NCI-H1105 (cell line): ENCODE results near the gene NDUFAF5.
"Not testable (repeated sequence)": the region's sequence is repeated elsewhere in the genome, so short reads cannot be mapped to it uniquely, and the experiment has no call there.

Experiments used
- DNase-seq: peaks from one replicate; lab custom pipeline; 2025; lab: John Stamatoyannopoulos, UW

Gene NDUFAF5, protein sequence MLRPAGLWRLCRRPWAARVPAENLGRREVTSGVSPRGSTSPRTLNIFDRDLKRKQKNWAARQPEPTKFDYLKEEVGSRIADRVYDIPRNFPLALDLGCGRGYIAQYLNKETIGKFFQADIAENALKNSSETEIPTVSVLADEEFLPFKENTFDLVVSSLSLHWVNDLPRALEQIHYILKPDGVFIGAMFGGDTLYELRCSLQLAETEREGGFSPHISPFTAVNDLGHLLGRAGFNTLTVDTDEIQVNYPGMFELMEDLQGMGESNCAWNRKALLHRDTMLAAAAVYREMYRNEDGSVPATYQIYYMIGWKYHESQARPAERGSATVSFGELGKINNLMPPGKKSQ

DNA sequence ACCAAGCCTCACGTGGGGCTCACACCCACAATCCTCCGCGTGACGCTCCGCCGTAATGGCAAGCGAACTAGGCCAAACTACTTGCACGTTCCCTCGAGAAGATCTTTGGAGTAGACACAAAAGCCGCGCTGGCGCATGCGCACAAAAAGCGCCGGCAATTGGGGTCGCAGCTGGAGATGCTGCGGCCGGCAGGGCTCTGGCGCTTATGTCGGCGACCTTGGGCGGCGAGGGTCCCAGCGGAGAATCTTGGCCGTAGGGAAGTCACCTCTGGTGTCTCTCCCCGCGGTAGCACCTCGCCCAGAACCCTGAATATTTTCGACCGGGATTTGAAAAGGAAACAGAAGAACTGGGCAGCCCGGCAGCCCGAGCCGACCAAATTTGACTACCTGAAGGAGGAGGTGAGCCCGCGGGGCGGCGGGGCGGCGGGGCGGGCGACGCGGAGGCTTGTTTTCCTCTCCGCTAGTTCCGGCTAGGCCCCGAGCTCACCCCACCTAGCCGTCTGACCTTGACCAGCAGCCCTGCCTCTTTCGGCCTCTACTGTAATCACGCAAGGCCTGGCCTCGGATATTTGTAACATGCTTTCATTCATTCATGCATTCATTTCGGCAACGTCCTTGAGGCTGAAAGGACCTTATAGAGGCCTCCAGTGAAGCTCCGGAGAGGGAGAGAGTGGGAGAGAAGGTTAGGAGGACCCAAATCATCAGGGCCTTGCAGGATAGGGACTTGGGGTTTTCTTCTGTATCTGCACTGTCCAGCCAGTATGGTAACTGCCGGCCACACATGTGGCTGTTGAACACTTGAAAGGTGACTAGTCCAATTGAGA lies at the start of gene NDUFAF5, which contains the start of gene ESF1:
NDUFAF5 (plus strand) TSS at position 136 of the 823 bp plus-strand sequence; CDS start at position 177, 41 bp downstream.
ESF1 (minus strand) TSS at position 27 of the 823 bp plus-strand sequence. CDS start 1,779 bp downstream, outside the sequence.
- peak; percentile 96 for DNase-seq

DNA sequence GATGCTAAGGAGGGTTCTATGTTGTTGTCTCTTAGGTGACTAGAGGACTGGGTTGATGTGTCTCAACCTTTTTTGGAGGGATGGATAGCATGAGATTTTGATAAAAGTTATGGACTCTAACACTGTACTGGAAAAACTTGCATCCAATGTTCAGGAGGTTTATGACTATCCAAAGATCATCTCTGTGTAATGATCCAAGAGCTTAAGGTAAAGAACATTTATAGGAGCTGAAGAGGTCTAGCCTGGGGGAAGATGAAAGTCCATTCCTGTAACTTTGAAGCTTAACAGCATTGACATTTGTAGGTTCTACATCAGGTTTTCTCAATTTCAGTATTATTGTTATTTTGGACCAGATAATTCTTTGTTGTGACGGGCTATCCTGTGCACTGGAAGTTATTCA lies 49.0 kb upstream of the NDUFAF5 start:
- DNase-seq, result no peak

DNA sequence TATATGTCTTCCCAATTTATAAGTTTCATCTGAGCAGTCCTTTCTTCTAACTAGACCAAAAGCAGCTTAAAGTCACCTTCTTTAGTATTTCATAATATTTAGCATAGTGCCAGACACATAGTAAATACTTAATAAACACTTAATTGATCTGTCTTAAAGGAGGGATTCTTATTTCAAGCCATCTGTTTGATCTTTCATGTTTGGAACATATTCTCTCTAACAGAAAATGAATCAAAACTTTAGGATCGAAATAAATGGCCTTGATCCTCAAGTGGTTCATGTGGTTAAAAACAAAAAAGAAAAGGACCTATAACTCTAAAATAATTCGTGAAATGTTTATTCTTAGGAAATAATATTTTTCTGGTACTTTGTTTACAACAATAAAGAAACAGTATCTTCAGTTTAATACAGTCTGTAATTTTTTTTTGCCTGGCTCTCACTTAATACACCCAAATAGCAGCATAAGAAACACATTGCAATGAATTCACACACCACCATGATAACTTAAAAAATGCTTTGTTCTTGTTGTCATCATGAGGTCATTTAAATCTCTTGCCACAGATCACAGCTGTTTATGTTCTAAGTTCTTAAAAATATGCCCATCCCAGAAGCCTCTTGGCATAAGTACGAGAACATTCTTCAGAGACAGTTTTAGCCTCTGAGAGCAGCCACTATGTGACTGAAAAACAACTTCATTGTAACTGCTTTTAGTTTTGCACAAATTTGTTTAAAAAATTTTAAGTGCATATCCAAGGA lies 48.2 kb upstream of the NDUFAF5 start:
- no peak for DNase-seq

DNA sequence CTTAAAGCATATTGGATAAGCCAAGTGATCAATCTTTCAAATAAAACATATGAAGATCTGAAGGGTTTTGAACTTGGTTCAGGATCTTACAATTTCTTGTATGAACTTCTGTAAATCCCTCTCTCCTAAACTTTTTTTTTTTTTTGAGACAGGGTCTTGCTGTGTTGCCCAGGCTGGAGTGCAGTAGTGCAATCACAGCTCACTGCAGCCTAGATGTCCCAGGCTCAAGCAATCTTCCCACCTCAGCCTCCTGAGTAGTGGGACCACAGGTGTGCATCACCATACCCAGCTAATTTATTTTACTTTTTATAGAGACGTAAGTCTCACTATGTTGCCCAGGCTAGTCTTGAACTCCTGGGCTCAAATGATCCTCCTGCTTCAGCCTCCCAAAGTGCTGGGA lies 46.6 kb upstream of the NDUFAF5 start:
- not testable (repeated sequence) for DNase-seq

DNA sequence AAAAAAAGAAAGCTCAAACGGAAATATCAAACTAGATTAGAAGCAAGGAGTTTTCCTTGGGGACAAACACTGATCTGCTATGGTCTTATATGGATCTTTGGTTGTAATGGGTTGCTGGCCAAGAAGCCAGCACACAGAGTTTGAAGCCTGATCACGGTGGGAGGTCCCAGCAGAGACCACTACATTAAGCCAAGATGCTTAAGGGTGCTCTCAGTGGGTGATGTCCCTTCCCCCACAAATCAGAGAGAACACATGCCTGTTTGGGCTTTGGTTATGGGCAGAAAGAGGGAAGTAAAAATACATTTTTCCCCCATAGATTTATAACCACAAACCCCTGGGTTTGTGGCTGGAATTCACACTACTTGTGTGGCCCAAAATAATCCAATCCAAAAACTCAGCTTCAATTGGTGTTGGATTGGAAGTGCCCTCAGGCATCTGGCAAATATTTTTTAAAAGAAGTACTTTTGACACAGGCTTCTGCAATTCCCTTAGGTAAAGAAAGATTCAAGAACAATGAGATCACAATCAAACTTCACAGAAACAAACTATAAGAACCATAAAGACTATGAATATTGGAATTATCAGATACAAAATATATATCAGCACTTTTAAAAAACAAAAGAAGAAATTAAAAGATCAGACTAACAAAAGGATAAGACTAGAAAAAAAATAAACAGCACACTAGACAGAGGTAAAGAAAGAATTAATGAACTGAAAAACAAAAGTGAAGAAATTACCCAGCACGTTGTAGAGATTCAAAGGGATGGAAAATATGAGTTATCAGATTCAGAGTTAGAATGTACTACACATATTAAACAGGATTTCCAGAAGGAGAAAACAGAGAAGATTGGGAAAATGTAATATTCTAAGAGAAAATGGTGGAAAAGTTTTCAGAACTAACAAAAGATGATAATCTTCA lies 44.8 kb upstream of the NDUFAF5 start:
- no peak for DNase-seq

DNA sequence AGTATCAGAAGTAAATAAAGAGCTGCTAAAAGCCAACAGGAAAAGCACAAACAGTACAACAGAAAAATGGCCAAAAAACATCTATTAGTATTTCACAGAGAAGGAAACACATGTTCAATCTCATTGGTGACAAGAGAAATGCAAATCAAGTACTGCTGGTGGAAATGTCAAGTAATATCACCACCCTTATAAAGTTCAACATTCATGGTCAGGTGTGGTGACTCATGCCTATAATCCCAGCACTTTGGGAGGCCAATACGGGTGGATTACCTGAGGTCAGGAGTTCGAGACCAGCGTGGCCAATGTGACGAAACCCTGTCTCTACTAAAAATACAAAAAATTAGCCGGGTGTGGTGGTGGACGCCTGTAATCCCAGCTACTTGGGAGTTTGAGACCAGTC lies 42.9 kb upstream of the NDUFAF5 start:
- DNase-seq, result no peak

DNA sequence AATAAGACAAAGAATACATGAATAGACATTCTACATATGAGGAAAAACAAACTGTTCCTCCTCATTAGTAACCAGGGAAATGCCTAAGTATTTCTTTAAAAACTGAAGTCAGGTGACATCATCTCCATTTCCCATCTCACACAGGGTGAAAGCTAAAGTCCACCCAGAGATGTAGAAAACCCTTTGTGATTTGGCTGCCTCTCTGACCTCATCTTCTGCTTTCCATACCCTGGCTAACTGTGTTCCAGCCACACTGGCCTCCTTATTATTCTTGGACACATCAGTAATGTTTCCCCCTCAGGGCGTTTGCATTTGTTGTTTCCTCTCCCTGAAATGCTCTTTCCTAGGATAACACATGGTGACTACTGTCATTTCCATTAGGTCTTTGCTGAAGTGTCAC lies 40.5 kb upstream of the NDUFAF5 start:
- DNase-seq, result no peak

DNA sequence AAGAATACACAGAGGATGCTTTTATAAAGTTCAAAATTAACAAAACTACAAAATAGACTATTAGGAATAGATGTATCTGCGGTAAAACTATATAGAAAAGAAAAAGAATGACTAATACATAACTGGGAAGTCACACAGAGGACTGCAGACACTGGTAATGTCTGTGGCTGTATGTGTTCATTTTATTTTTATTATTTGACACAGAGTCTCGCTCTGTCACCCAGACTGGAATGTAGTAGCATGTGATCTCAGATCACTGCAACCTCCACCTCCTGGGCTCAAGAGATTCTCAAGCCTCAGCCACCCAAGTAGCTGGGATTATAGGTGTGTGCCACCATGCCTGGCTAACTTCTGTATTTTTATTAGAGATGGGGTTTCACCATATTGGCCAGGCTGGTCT lies 39.0 kb upstream of the NDUFAF5 start:
- no peak for DNase-seq

DNA sequence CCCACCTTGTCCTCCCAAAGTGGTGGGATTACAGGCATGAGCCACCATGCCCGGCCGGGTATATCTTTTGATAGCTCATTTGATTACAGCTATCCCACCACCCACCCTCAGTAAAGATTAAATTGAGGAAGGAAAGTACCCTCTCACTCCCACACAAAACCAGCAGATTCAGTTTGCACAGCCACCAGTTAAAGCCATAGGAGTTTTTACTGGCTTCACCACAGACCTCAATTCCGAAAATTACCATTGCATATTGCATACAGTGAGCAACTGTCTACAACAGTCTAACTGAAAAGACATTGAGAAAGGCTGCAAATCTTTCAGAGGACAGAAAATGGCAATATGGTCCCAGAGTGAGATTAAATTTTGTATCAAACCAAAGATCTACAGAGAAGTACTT lies 35.0 kb upstream of the NDUFAF5 start:
- no peak for DNase-seq

DNA sequence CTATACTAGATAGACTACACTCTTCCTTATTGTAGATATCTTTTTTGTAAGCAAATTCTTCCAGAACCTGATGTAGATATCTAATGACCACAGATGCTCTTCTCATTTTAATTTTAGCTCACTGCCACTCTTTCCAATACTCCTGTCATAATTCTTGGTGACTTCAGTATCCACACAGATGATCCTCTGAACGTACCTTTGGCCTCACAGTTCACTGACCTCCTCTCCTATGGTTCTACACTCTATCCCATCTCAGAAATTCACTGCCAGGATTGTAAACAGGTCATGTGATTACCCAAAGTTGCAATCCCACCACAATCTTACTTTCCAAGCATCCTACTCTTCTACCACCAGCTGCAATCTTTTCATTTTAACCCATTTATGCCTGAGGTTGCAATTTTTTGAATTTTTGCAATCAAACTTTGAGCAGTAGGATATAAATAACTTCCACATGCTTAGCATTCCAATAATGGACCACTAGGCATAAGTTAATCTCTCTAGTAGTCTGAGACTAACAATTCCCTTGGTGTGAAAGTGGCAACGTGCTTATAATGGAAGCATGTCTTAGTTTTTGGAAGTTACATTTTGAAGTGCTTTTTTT lies 31.3 kb upstream of the NDUFAF5 start:
- no peak for DNase-seq

DNA sequence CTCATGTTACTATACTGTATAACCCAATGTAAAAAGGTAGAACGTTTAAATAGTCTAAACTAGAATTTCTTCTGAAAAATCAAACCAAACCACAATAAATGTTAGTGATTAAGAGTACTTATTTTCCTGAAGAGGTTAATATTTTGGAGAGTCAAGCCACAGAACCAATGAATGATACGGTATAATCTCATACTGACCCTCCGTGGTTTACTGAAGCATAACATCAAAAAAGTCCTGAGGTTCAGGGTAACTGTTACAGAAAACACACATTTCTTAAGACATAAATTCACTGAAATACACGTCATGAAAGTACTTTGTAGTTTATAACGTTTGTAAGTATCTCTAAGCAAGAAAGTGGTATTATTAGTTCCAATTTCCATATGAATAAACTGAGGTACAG lies 29.0 kb upstream of the NDUFAF5 start:
- no peak for DNase-seq

DNA sequence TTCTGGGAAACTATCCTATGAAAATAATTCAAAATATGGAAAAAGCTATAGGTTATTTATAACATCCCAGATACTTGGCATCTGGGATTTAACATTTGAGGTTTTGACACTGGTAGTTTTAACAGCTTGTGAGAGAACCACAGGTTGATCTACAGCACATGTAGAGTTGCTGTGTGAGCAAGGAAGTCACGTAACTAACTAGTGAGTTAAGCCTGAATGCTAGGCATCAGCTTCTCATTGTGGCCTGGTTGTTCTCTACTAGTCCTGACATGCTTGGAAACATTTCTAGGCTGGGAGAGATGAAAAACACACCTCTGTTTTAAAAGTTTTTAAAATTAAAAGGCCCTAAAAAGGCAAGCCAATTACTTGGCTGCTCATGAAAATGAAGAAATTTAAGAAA lies 28.3 kb upstream of the NDUFAF5 start:
- no peak for DNase-seq

DNA sequence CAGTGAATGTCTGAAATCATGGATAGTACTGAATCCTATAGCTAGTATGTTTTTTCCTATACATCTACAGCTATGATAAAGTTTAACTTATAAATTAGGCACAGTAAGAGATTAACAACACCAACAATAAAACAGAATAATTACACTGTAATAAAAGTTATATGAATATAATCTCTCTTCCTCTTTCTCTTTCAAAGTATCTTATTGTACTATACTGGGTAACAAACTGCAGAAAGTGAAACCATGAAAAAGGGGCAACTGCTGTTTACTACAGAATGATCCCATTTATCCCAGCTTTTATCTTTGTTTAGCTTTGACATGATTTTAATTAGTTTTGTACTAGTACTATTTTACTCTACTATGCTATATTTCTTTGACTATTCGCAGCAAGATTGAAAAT lies 25.9 kb upstream of the NDUFAF5 start:
- DNase-seq, result no peak

DNA sequence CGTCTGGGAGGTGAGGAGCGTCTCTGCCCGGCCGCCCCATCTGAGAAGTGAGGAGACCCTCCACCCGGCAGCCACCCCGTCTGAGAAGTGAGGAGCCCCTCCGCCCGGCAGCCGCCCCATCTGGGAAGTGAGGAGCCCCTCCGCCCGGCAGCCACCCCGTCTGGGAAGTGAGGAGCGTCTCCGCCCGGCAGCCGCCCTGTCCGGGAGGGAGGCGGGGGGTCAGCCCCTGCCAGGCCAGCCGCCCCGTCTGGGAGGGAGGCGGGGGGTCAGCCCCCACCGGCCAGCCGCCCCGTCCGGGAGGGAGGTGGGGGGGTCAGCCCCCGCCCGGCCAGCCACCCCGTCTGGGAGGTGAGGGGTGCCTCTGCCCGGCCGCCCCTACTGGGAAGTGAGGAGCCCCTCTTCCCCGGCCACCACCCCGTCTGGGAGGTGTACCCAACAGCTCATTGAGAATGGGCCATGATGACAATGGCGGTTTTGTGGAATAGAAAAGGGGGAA lies 24.3 kb upstream of the NDUFAF5 start:
- not testable (repeated sequence) for DNase-seq

DNA sequence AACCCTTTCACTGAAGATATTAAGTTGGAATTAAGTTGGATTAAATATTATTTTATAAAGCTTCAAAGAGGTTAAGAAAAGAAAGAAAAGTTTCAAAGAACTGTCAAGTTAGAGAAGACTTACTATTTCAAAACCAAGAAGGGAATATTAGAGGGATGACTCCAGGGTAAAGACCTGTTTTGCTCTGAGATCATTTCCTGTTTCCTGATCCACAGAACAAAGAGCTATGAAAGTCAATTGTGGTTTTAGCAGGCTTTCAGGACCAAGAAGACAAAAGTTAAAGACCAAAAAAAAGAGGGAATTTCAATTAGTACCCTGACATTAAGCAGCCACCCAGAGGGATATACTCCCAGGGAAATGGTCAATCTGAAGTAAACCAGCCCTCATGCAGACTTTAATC lies 19.5 kb upstream of the NDUFAF5 start:
- no peak for DNase-seq

DNA sequence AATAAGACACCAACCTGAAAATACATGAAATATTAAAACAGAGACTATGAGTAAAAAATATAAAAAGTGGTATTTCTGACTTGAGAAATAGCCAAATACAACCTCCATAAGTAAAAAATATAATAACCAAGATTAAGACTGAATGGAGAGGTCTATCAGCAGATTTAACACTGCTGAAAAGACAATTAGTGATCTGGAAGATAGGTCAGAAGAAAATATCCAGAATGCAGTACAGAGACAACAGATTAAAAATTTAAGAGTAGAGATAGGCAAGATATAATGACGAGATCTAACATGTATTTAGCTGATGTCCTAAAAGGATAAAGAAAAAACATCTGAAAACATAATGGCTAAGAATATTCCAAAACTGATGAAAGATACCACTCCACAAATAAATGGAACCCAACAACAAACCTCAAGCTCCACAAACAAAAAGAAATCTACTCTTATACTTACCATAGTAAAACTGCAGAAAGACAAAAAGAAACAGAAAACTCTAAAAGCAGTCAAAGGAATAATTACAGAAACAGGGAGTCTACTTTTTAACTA lies 18.9 kb upstream of the NDUFAF5 start:
- no peak for DNase-seq

DNA sequence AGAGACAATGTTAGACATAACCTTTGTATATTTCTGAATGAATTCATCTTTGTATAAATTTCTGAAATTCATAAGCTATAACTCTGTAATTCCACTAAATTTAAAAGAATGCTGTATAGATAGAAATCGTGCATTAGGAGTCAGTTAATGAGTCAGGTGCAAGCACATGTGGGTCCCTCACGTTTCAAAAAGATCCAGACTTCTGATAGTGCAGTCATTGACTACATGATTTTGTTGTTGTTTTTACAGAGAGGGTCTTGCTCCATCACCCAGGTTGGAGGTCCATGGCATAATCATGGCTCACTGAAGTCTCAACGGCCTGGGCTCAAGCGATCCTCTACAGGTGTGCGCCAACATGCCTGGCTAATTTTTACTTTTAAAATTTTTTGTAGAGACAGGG lies 14.7 kb upstream of the NDUFAF5 start:
- no peak for DNase-seq

DNA sequence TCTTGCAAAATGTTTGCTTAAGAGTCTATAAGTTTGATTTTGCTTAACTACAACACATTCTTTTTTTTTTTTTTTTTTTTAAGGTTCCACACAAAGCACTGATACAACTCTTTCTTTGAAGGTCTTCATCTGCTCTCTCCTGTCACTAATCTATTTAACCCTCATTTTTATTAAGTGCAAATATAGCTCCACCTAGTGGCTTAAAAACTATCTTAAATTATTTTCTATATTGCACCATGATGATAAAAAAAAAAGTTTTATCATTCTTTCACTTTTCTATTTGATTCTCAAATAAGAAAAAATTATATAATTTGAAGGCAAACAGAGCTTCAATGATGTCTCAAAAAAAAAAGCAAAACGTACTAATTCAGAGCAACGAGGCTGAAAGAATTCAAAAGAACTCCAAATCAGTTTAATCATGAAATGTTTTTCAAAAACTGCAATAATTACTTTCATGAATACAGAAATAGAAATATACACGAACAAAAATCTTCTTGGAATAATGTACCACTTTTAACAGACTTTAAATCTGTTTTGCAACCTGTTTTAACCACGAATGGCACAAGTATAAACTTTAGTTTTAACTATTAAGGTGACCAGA lies 12.9 kb upstream of the NDUFAF5 start:
- DNase-seq, result peak; percentile 37

DNA sequence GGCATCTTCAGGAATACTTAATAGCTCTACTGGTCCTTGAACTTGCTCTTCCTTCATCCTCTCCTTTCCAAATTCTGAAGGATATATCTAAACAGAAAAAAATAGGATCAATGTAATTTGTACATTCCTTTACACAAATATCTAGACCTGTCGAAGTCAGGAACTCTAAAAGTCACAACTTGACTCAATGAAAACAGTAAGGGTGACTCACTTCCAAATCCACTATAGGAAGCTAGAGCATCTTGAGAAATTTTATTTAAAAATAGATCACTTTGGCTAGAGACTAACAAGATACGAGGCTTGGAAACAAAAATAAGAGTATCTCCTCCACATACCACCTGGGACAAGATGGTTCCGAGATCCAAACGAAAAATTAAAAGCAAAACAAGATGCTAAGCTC lies 12.3 kb upstream of the NDUFAF5 start:
- DNase-seq, result no peak

DNA sequence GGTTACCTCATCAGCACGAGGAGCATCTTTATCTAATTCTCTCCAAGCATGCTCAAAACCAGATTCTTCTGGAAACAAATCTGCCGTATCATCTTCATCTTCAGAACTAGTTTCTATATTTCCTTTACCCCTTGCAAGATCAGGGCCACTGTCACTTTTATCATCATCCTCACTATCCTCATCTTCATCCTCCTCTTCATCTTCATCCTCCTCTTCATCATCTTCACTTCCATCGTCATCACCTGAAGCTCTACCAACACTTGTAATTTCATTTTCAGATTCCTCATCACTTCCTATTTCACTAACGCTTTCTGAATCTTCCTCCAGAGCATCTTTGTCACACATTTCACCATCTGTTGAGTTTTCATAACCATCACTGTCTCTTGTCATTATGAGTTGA lies 9.0 kb upstream of the NDUFAF5 start:
- DNase-seq, result no peak
